GM12878 (cell line): Measurements from ENCODE around the gene SAP30L.

Experiments
- CEBPB ChIP-seq, 2 experiments: fragments of 150-350 bp in 1 of 2; IDR thresholded peaks; 2 replicates each; pipeline ENCODE4 v1.6.1; 2012 to 2014; ENCODE audit warnings: low read depth in 2 of 2, low read length in 2 of 2, borderline replicate concordance in 1 of 2, inconsistent platforms in 1 of 2
- NRF1 ChIP-seq: conservative IDR thresholded peaks from 2 replicates; pipeline ENCODE4 v1.6.1; 2011; ENCODE audit warnings: mild to moderate bottlenecking, low read depth, low read length, improper control_type of control experiment

- TF ChIP-seq CEBPB (IDR thresholded peaks at IDR 0.05; ENCODE audit: borderline replicate concordance in 1 of 2, low read depth in 2 of 2, low read length in 2 of 2) (no peak), NRF1 (no peak)
Measured at GRCh38 chr5:154430466-154430865, 15.3 kb upstream of the SAP30L start.
